ENCODE measurements around the gene C5orf63.
"Not testable (repeated sequence)": the region's sequence is repeated elsewhere in the genome, so short reads cannot be mapped to it uniquely, and the experiment has no call there.

The C5orf63 gene

GRCh38 chr5:127072861-127073846, at the start of gene C5orf63:
TSS of gene C5orf63 (minus strand) at chr5:127073502. CDS start at chr5:127058995, 14,507 bp downstream.
- Histone ChIP-seq H3K27me3 (ENCODE audit: control insufficient read depth, insufficient read depth, low read length) (no peaks in the 10 kb centered on the region), H3K4me1 (ENCODE audit: control insufficient read depth, insufficient read depth, low read length) (peaks cover 40% of the 10 kb centered on the region), H3K4me3 (ENCODE audit: low read depth, low read length) (peak within 1 kb of the TSS; percentile 21; the same call in 1 of the 2 replicates), H3K9me3 (ENCODE audit: control insufficient read depth, insufficient read depth, low read length) (no peaks in the 10 kb centered on the region), H3K27ac (ENCODE audit: low read depth, low read length) (no peak within 1 kb of the TSS), H3K36me3 (ENCODE audit: control insufficient read depth, insufficient read depth, low read length) (no peaks in the 10 kb centered on the region), H3K9ac (ENCODE audit: low read depth, low read length) (no peak within 1 kb of the TSS)

GRCh38 chr5:127112347-127112864, 39.1 kb upstream of the C5orf63 start:
- no peaks in the 10 kb centered on the region for H3K4me1 ChIP-seq (ENCODE audit: control insufficient read depth, insufficient read depth, low read length)
- no peak overlapping the region for H3K4me3 ChIP-seq (ENCODE audit: low read depth, low read length)
- no peaks in the 10 kb centered on the region for H3K36me3 ChIP-seq (ENCODE audit: control insufficient read depth, insufficient read depth, low read length)
- H3K27ac ChIP-seq (ENCODE audit: low read depth, low read length) = no peak overlapping the region
- H3K27me3 ChIP-seq (ENCODE audit: control insufficient read depth, insufficient read depth, low read length) = no peaks in the 10 kb centered on the region
- peaks cover 28% of the 10 kb centered on the region for H3K9me3 ChIP-seq (ENCODE audit: control insufficient read depth, insufficient read depth, low read length)
- H3K9ac ChIP-seq (ENCODE audit: low read depth, low read length) = no peak overlapping the region

GRCh38 chr5:127111112-127111511, 37.8 kb upstream of the C5orf63 start:
- Histone ChIP-seq H3K27ac (ENCODE audit: low read depth, low read length) (no peak overlapping the region), H3K9me3 (ENCODE audit: control insufficient read depth, insufficient read depth, low read length) (peaks cover 28% of the 10 kb centered on the region), H3K27me3 (ENCODE audit: control insufficient read depth, insufficient read depth, low read length) (no peaks in the 10 kb centered on the region)

GRCh38 chr5:127108624-127109260, 35.4 kb upstream of the C5orf63 start:
- H3K27me3 ChIP-seq (ENCODE audit: control insufficient read depth, insufficient read depth, low read length); H3K9ac ChIP-seq (ENCODE audit: low read depth, low read length); H3K27ac ChIP-seq (ENCODE audit: low read depth, low read length); H3K36me3 ChIP-seq (ENCODE audit: control insufficient read depth, insufficient read depth, low read length); H3K4me3 ChIP-seq (ENCODE audit: low read depth, low read length); H3K4me1 ChIP-seq (ENCODE audit: control insufficient read depth, insufficient read depth, low read length): not testable (repeated sequence)
- peaks cover 28% of the 10 kb centered on the region for H3K9me3 ChIP-seq (ENCODE audit: control insufficient read depth, insufficient read depth, low read length)

More at GRCh38 chr5:127111112-127111511, 37.8 kb upstream of the C5orf63 start:
- H3K4me1 ChIP-seq (ENCODE audit: control insufficient read depth, insufficient read depth, low read length) = no peaks in the 10 kb centered on the region
- no peak overlapping the region for H3K9ac ChIP-seq (ENCODE audit: low read depth, low read length)
- no peak overlapping the region for H3K4me3 ChIP-seq (ENCODE audit: low read depth, low read length)
- no peaks in the 10 kb centered on the region for H3K36me3 ChIP-seq (ENCODE audit: control insufficient read depth, insufficient read depth, low read length)

- H3K9ac ChIP-seq (ENCODE audit: low read depth, low read length) = no peak overlapping the region
- H3K27me3 ChIP-seq (ENCODE audit: control insufficient read depth, insufficient read depth, low read length) = no peaks in the 10 kb centered on the region
- H3K9me3 ChIP-seq (ENCODE audit: control insufficient read depth, insufficient read depth, low read length) = no peaks in the 10 kb centered on the region
- H3K36me3 ChIP-seq (ENCODE audit: control insufficient read depth, insufficient read depth, low read length) = no peaks in the 10 kb centered on the region
- H3K4me3 ChIP-seq (ENCODE audit: low read depth, low read length) = no peak overlapping the region
- H3K4me1 ChIP-seq (ENCODE audit: control insufficient read depth, insufficient read depth, low read length) = peaks cover 9% of the 10 kb centered on the region
- no peak overlapping the region for H3K27ac ChIP-seq (ENCODE audit: low read depth, low read length)
These were observed 28.6 kb upstream of the C5orf63 start for GRCh38 chr5:127101935-127102334.

GRCh38 chr5:127101533-127101932, 28.2 kb upstream of the C5orf63 start:
- Histone ChIP-seq H3K9ac (ENCODE audit: low read depth, low read length) (no peak overlapping the region), H3K9me3 (ENCODE audit: control insufficient read depth, insufficient read depth, low read length) (no peaks in the 10 kb centered on the region), H3K4me1 (ENCODE audit: control insufficient read depth, insufficient read depth, low read length) (peaks cover 12% of the 10 kb centered on the region)

GRCh38 chr5:127098241-127098640, 24.9 kb upstream of the C5orf63 start:
- peaks cover 40% of the 10 kb centered on the region for H3K4me1 ChIP-seq (ENCODE audit: control insufficient read depth, insufficient read depth, low read length)
- H3K9me3 ChIP-seq (ENCODE audit: control insufficient read depth, insufficient read depth, low read length) = no peaks in the 10 kb centered on the region
- H3K9ac ChIP-seq (ENCODE audit: low read depth, low read length) = no peak overlapping the region
- H3K36me3 ChIP-seq (ENCODE audit: control insufficient read depth, insufficient read depth, low read length) = no peaks in the 10 kb centered on the region
- H3K27ac ChIP-seq (ENCODE audit: low read depth, low read length) = no peak overlapping the region
- H3K4me3 ChIP-seq (ENCODE audit: low read depth, low read length) = no peak overlapping the region
- no peaks in the 10 kb centered on the region for H3K27me3 ChIP-seq (ENCODE audit: control insufficient read depth, insufficient read depth, low read length)

More at GRCh38 chr5:127101533-127101932, 28.2 kb upstream of the C5orf63 start:
- Histone ChIP-seq H3K4me3 (ENCODE audit: low read depth, low read length) (no peak overlapping the region), H3K27ac (ENCODE audit: low read depth, low read length) (no peak overlapping the region), H3K27me3 (ENCODE audit: control insufficient read depth, insufficient read depth, low read length) (no peaks in the 10 kb centered on the region), H3K36me3 (ENCODE audit: control insufficient read depth, insufficient read depth, low read length) (no peaks in the 10 kb centered on the region)

- H3K4me1 ChIP-seq (ENCODE audit: control insufficient read depth, insufficient read depth, low read length) = peaks cover 47% of the 10 kb centered on the region
These were observed 24.0 kb upstream of the C5orf63 start for GRCh38 chr5:127097278-127097677.

GRCh38 chr5:127096328-127096993, 23.2 kb upstream of the C5orf63 start:
- Histone ChIP-seq H3K27me3 (ENCODE audit: control insufficient read depth, insufficient read depth, low read length) (no peaks in the 10 kb centered on the region), H3K27ac (ENCODE audit: low read depth, low read length) (peak overlapping the region; percentile 26), H3K36me3 (ENCODE audit: control insufficient read depth, insufficient read depth, low read length) (no peaks in the 10 kb centered on the region), H3K9ac (ENCODE audit: low read depth, low read length) (no peak overlapping the region), H3K4me3 (ENCODE audit: low read depth, low read length) (no peak overlapping the region), H3K9me3 (ENCODE audit: control insufficient read depth, insufficient read depth, low read length) (no peaks in the 10 kb centered on the region), H3K4me1 (ENCODE audit: control insufficient read depth, insufficient read depth, low read length) (peaks cover 50% of the 10 kb centered on the region)

More at GRCh38 chr5:127097278-127097677, 24.0 kb upstream of the C5orf63 start:
- Histone ChIP-seq H3K27me3 (ENCODE audit: control insufficient read depth, insufficient read depth, low read length) (no peaks in the 10 kb centered on the region), H3K27ac (ENCODE audit: low read depth, low read length) (no peak overlapping the region), H3K4me3 (ENCODE audit: low read depth, low read length) (no peak overlapping the region), H3K36me3 (ENCODE audit: control insufficient read depth, insufficient read depth, low read length) (no peaks in the 10 kb centered on the region), H3K9me3 (ENCODE audit: control insufficient read depth, insufficient read depth, low read length) (no peaks in the 10 kb centered on the region), H3K9ac (ENCODE audit: low read depth, low read length) (no peak overlapping the region)

GRCh38 chr5:127094161-127094814, 21.0 kb upstream of the C5orf63 start:
- no peak overlapping the region for H3K27ac ChIP-seq (ENCODE audit: low read depth, low read length)
- H3K4me1 ChIP-seq (ENCODE audit: control insufficient read depth, insufficient read depth, low read length) = peaks cover 50% of the 10 kb centered on the region
- no peaks in the 10 kb centered on the region for H3K9me3 ChIP-seq (ENCODE audit: control insufficient read depth, insufficient read depth, low read length)
- no peak overlapping the region for H3K4me3 ChIP-seq (ENCODE audit: low read depth, low read length)
- H3K36me3 ChIP-seq (ENCODE audit: control insufficient read depth, insufficient read depth, low read length) = no peaks in the 10 kb centered on the region
- H3K27me3 ChIP-seq (ENCODE audit: control insufficient read depth, insufficient read depth, low read length) = no peaks in the 10 kb centered on the region
- no peak overlapping the region for H3K9ac ChIP-seq (ENCODE audit: low read depth, low read length)

Measured in HUES48 (cell line).